Measurements from ENCODE around the gene MAEA.

MAEA gene

GRCh38 chr4:1367230-1367935 lies 77.7 kb downstream of the MAEA start:
- peaks cover 4% of the 10 kb centered on the region for H3K36me3 ChIP-seq (replicated peaks; ENCODE audit: low read depth, low read length)
- H3K79me2 ChIP-seq (ENCODE audit: low read length), result no peaks in the 10 kb centered on the region
- no peaks in the 10 kb centered on the region for H3K9me3 ChIP-seq (ENCODE audit: insufficient read depth, low read length)
- H3K4me2 ChIP-seq (ENCODE audit: low read length), result no peak overlapping the region
- H3K27me3 ChIP-seq (ENCODE audit: low read depth, low read length), result no peaks in the 10 kb centered on the region
- H3K4me3 ChIP-seq (ENCODE audit: low read length), result no peak overlapping the region
- no peaks in the 10 kb centered on the region for H3K4me1 ChIP-seq (ENCODE audit: low read length)
- no peak overlapping the region for H3K9ac ChIP-seq (ENCODE audit: low read length)
- TF ChIP-seq EZH2phosphoT487 (IDR thresholded peaks at IDR 0.05; ENCODE audit: low read depth), result no peak
- TF ChIP-seq, protein P1, sequence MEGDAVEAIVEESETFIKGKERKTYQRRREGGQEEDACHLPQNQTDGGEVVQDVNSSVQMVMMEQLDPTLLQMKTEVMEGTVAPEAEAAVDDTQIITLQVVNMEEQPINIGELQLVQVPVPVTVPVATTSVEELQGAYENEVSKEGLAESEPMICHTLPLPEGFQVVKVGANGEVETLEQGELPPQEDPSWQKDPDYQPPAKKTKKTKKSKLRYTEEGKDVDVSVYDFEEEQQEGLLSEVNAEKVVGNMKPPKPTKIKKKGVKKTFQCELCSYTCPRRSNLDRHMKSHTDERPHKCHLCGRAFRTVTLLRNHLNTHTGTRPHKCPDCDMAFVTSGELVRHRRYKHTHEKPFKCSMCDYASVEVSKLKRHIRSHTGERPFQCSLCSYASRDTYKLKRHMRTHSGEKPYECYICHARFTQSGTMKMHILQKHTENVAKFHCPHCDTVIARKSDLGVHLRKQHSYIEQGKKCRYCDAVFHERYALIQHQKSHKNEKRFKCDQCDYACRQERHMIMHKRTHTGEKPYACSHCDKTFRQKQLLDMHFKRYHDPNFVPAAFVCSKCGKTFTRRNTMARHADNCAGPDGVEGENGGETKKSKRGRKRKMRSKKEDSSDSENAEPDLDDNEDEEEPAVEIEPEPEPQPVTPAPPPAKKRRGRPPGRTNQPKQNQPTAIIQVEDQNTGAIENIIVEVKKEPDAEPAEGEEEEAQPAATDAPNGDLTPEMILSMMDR (IDR thresholded peaks at IDR 0.05; ENCODE audit: low read depth, low read length), result no peak
- H4K20me1 ChIP-seq (ENCODE audit: insufficient read depth, low read length), result no peaks in the 10 kb centered on the region
- H3K27ac ChIP-seq (ENCODE audit: low read length), result no peak overlapping the region
- H2AFZ ChIP-seq (ENCODE audit: low read depth, low read length), result no peak overlapping the region

DNA sequence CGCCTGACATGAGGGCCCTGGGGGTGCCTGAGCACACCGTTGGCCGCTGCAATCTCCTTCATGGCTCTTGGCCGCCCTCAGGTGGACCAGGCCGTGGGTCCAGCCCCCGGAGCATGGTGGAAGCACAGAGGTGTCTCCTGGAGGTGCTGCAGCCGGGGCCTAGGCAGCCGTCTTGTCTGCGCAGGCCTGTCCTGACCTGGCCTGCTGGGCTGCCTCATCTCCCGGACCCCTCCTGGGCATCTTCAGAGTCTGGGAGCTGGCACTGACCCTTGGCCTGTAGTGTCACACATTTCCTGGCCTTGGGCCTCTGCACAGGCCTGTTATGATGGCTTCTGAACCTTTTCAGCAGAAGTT lies 78.2 kb downstream of the MAEA start:
- Histone ChIP-seq H2AFZ (ENCODE audit: low read depth, low read length) (no peak overlapping the region), H3K4me3 (ENCODE audit: low read length) (no peak overlapping the region), H3K4me1 (ENCODE audit: low read length) (no peaks in the 10 kb centered on the region), H3K27me3 (ENCODE audit: low read depth, low read length) (no peaks in the 10 kb centered on the region), H3K4me2 (ENCODE audit: low read length) (no peak overlapping the region), H3K9ac (ENCODE audit: low read length) (no peak overlapping the region), H3K27ac (ENCODE audit: low read length) (no peak overlapping the region), H3K9me3 (ENCODE audit: insufficient read depth, low read length) (no peaks in the 10 kb centered on the region), H3K36me3 (replicated peaks; ENCODE audit: low read depth, low read length) (peaks cover 7% of the 10 kb centered on the region), H4K20me1 (ENCODE audit: insufficient read depth, low read length) (no peaks in the 10 kb centered on the region), H3K79me2 (ENCODE audit: low read length) (no peaks in the 10 kb centered on the region)
- TF ChIP-seq EZH2phosphoT487 (IDR thresholded peaks at IDR 0.05; ENCODE audit: low read depth), result no peak
- TF ChIP-seq, protein P1 (IDR thresholded peaks at IDR 0.05; ENCODE audit: low read depth, low read length), result no peak

DNA sequence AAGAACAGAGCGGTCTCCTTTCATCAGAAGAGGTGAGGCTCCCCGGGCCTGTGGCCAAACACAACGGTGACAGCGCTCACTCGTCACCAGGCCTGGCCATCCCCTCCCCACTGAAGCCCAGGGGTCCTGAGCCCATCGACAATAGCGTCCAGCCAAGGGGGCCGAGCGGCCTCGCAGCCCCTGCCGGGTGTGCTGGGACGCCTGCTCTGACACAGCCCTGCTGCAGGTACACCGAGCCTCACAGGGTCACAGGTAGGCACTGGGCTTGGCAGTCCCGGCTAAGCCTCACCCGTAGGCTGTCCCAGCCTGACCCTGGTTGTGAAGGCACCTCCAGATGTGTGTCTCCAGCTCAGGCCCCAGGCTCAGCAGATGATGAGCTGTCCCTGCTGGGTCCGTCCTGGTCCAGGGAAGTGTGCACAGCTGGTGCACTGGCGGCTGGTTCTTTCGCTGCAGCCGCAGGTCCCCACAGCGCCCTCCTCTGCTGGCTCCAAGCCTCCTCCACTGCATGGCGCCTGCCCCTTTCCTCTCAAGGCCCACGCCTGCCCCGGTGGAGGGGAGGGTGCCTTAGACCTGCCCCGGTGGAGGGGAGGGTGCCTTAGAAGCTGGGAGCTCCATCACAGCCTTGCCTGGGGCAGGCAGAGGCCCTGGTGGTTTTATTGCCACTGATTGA lies 78.9 kb downstream of the MAEA start:
- Histone ChIP-seq H3K79me2 (ENCODE audit: low read length) (no peaks in the 10 kb centered on the region), H3K4me1 (ENCODE audit: low read length) (no peaks in the 10 kb centered on the region), H3K9me3 (ENCODE audit: insufficient read depth, low read length) (no peaks in the 10 kb centered on the region), H3K36me3 (replicated peaks; ENCODE audit: low read depth, low read length) (peaks cover 9% of the 10 kb centered on the region), H3K9ac (ENCODE audit: low read length) (no peak overlapping the region), H3K27ac (ENCODE audit: low read length) (no peak overlapping the region), H3K4me2 (ENCODE audit: low read length) (no peak overlapping the region), H3K4me3 (ENCODE audit: low read length) (no peak overlapping the region), H2AFZ (ENCODE audit: low read depth, low read length) (no peak overlapping the region), H4K20me1 (ENCODE audit: insufficient read depth, low read length) (no peaks in the 10 kb centered on the region), H3K27me3 (ENCODE audit: low read depth, low read length) (no peaks in the 10 kb centered on the region)
- no peak for TF ChIP-seq EZH2phosphoT487 (IDR thresholded peaks at IDR 0.05; ENCODE audit: low read depth)
- TF ChIP-seq, protein P1 (IDR thresholded peaks at IDR 0.05; ENCODE audit: low read depth, low read length), result no peak

DNA sequence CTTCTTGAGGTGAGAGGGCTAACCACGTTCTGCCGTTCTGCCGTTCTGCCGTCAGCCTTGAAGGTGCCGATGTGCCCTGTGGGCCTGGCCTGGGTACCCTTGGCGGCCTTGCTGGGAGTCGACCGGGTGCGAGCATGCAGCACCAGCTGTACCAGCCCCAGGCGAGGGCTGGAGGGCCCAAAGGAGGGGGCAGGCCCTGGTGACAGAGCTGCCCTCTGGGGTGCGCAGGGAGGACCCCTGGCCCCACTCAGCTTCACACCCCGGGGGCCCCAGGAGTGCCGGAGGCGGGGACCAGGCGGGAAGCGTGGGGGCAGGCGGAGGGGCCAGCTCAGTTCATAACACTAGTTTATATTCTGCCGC lies 79.4 kb downstream of the MAEA start:
- H4K20me1 ChIP-seq (ENCODE audit: insufficient read depth, low read length), result no peaks in the 10 kb centered on the region
- H3K4me3 ChIP-seq (ENCODE audit: low read length), result no peak overlapping the region
- TF ChIP-seq, protein P1 (IDR thresholded peaks at IDR 0.05; ENCODE audit: low read depth, low read length), result no peak
- no peak for TF ChIP-seq EZH2phosphoT487 (IDR thresholded peaks at IDR 0.05; ENCODE audit: low read depth)
- H3K36me3 ChIP-seq (replicated peaks; ENCODE audit: low read depth, low read length), result peaks cover 9% of the 10 kb centered on the region
- no peak overlapping the region for H3K4me2 ChIP-seq (ENCODE audit: low read length)
- H3K9me3 ChIP-seq (ENCODE audit: insufficient read depth, low read length), result no peaks in the 10 kb centered on the region
- no peak overlapping the region for H3K9ac ChIP-seq (ENCODE audit: low read length)
- H3K4me1 ChIP-seq (ENCODE audit: low read length), result no peaks in the 10 kb centered on the region
- no peak overlapping the region for H3K27ac ChIP-seq (ENCODE audit: low read length)
- no peaks in the 10 kb centered on the region for H3K79me2 ChIP-seq (ENCODE audit: low read length)
- no peaks in the 10 kb centered on the region for H3K27me3 ChIP-seq (ENCODE audit: low read depth, low read length)
- no peak overlapping the region for H2AFZ ChIP-seq (ENCODE audit: low read depth, low read length)

Measured in OCI-LY3 (cell line).